GM19240 (cell line): Measurements from ENCODE around the gene C1QL1.
A peak's percentile ranks its signal among the peaks of the same experiment; 100 is the strongest.
"Not testable (repeated sequence)": the region's sequence is repeated elsewhere in the genome, so short reads cannot be mapped to it uniquely, and the experiment has no call there.

ENCODE experiments used
- DNase-seq: peaks from one replicate; pipeline ENCODE4 v3.0.0; 2011; ENCODE audit warnings: low spot score; ENCODE audit not compliant: insufficient read length

Gene C1QL1

GRCh38 chr17:44965481-44966234 lies 2.4 kb downstream of the C1QL1 start:
- DNase-seq, result no peak

- no peak for DNase-seq
These were observed 6.2 kb downstream of the C1QL1 start for GRCh38 chr17:44961921-44962350.

GRCh38 chr17:44960691-44961090 lies 7.4 kb downstream of the C1QL1 start:
- DNase-seq, result no peak

- DNase-seq, result no peak
These were observed 8.1 kb downstream of the C1QL1 start for GRCh38 chr17:44959821-44960531.

GRCh38 chr17:44956998-44957981 lies 10.8 kb downstream of the C1QL1 start:
- DNase-seq, result no peak

- no peak for DNase-seq
These were observed 12.3 kb downstream of the C1QL1 start for GRCh38 chr17:44955674-44956425.

GRCh38 chr17:44952946-44953475 lies 15.1 kb downstream of the C1QL1 start:
- no peak for DNase-seq

- DNase-seq, result no peak
These were observed 19.7 kb downstream of the C1QL1 start for GRCh38 chr17:44948315-44948795.

GRCh38 chr17:44947461-44948314 lies 20.4 kb downstream of the C1QL1 start, which contains the start of gene KIF18B:
TSS of gene KIF18B (minus strand) at chr17:44947773. CDS start at chr17:44936344, 11,429 bp downstream.
- peak; percentile 97 for DNase-seq

GRCh38 chr17:44945652-44946051 lies 22.5 kb downstream of the C1QL1 start:
- DNase-seq, result not testable (repeated sequence)

- no peak for DNase-seq
These were observed 25.6 kb downstream of the C1QL1 start for GRCh38 chr17:44942456-44942855.

- no peak for DNase-seq
These were observed 26.3 kb downstream of the C1QL1 start for GRCh38 chr17:44941712-44942331.

GRCh38 chr17:44940768-44941167 lies 27.3 kb downstream of the C1QL1 start:
- no peak for DNase-seq

GRCh38 chr17:44940317-44940716 lies 27.8 kb downstream of the C1QL1 start:
- no peak for DNase-seq

- no peak for DNase-seq
These were observed 33.0 kb downstream of the C1QL1 start for GRCh38 chr17:44935116-44935515.

GRCh38 chr17:44934745-44935105 lies 33.4 kb downstream of the C1QL1 start:
- DNase-seq, result no peak

GRCh38 chr17:44933824-44934744 lies 34.0 kb downstream of the C1QL1 start:
- no peak for DNase-seq

- DNase-seq, result no peak
These were observed 35.4 kb downstream of the C1QL1 start for GRCh38 chr17:44932787-44933097.
